Measurements from ENCODE around the gene CREB1.

CREB1 gene

DNA sequence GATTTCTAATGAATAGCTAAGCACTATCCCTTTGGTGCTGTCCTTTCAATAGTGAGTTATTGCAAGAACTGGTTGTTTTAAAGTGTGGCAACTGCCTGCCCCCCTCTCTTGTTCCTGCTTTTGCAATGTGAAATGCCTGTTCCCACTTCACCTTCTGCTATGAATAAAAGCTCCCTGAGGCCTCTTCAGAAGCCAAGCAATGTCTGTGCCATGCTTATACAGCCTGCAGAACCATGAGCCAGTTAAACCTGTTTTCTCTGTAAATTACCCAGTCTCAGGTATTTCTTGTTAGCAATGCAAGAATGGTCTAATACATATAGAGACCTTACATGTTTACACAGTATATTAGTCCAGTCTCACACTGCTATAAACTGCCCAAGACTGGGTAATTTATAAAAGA is 110.4 kb downstream of the CREB1 start:
- TF ChIP-seq CEBPB (IDR thresholded peaks at IDR 0.05) (no peak), TCF12 (IDR thresholded peaks at IDR 0.05; ENCODE audit: low read depth) (no peak), YY1 (IDR thresholded peaks at IDR 0.05; ENCODE audit: low read depth) (no peak), CREB1 (IDR thresholded peaks at IDR 0.05; ENCODE audit: low read depth) (no peak)

- TF ChIP-seq CREB1 (IDR thresholded peaks at IDR 0.05; ENCODE audit: low read depth), result no peak
- TF ChIP-seq ZBTB7A (IDR thresholded peaks at IDR 0.05; ENCODE audit: low read depth), result no peak
- TF ChIP-seq EP300 (IDR thresholded peaks at IDR 0.05; ENCODE audit: borderline replicate concordance), result no peak
- TF ChIP-seq, protein P1, sequence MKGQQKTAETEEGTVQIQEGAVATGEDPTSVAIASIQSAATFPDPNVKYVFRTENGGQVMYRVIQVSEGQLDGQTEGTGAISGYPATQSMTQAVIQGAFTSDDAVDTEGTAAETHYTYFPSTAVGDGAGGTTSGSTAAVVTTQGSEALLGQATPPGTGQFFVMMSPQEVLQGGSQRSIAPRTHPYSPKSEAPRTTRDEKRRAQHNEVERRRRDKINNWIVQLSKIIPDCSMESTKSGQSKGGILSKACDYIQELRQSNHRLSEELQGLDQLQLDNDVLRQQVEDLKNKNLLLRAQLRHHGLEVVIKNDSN (IDR thresholded peaks at IDR 0.05), result no peak
- TF ChIP-seq RAD21 (IDR thresholded peaks at IDR 0.05; ENCODE audit: low read depth), result no peak
- no peak for TF ChIP-seq YY1 (IDR thresholded peaks at IDR 0.05; ENCODE audit: low read depth)
- TF ChIP-seq FOXM1 (IDR thresholded peaks at IDR 0.05; ENCODE audit: borderline replicate concordance, low read depth), result no peak
Observed at GRCh38 chr2:207640661-207641060, 110.9 kb downstream of the CREB1 start.

DNA sequence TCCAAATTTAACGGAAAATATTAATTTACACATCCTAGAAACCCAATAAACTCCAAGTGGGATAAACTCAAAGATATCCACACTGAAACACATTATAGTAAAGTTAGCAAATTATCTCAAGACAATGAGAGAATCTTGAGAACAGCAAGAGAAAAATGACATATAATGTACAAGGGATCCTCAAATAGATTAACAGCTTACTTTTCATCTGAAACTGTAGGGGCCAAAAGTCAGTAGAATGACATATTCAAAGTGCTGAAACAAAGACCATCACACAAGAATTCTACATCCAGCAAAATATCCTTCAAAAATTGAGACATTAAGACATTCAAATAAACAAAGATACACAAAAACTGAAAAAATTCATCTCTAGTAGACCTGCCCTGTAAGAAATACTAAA is 114.1 kb downstream of the CREB1 start:
- TF ChIP-seq EP300 (IDR thresholded peaks at IDR 0.05; ENCODE audit: borderline replicate concordance) (no peak), YY1 (IDR thresholded peaks at IDR 0.05; ENCODE audit: low read depth) (no peak), RAD21 (IDR thresholded peaks at IDR 0.05; ENCODE audit: low read depth) (no peak), CEBPB (IDR thresholded peaks at IDR 0.05) (no peak), ZBTB7A (IDR thresholded peaks at IDR 0.05; ENCODE audit: low read depth) (no peak), CREB1 (IDR thresholded peaks at IDR 0.05; ENCODE audit: low read depth) (no peak), TAF1 (IDR thresholded peaks at IDR 0.05; ENCODE audit: low read depth) (no peak), EGR1 (IDR thresholded peaks at IDR 0.05) (no peak), TCF12 (IDR thresholded peaks at IDR 0.05; ENCODE audit: low read depth) (no peak), REST (IDR thresholded peaks at IDR 0.05; ENCODE audit: low read depth) (no peak), TEAD4 (IDR thresholded peaks at IDR 0.05) (no peak)
